Panc1 (cell line): Measurements from ENCODE around the gene ADAMTS4.

Source experiments
- POLR2AphosphoS5 ChIP-seq: IDR thresholded peaks from 2 replicates; pipeline ENCODE4 v1.6.1; 2012; ENCODE audit warnings: mild to moderate bottlenecking, low read depth, low read length, moderate library complexity
- REST ChIP-seq, 2 experiments: IDR thresholded peaks; 2 replicates each; pipeline ENCODE4 v1.6.1; 2011 to 2012; ENCODE audit warnings: low read depth in 2 of 2, control low read depth in 1 of 2, low read length in 1 of 2, mild to moderate bottlenecking in 1 of 2, moderate library complexity in 1 of 2; ENCODE audit not compliant: insufficient read depth in 1 of 2
- SIN3A ChIP-seq: IDR thresholded peaks from 2 replicates; pipeline ENCODE4 v1.6.1; 2012; ENCODE audit warnings: low read depth, mild to moderate bottlenecking, low read length, moderate library complexity, borderline replicate concordance; ENCODE audit not compliant: insufficient read depth
- TCF7L2 ChIP-seq: IDR thresholded peaks from 2 replicates; pipeline ENCODE4 v1.6.1; 2011; ENCODE audit warnings: mild to moderate bottlenecking, low read depth, low read length, inconsistent platforms
- TF ChIP-seq, protein P1 (sequence below): fragments of 450-650 bp; IDR thresholded peaks from 2 replicates; pipeline ENCODE4 v1.5.1; 2017; ENCODE audit warnings: mild to moderate bottlenecking

DNA sequence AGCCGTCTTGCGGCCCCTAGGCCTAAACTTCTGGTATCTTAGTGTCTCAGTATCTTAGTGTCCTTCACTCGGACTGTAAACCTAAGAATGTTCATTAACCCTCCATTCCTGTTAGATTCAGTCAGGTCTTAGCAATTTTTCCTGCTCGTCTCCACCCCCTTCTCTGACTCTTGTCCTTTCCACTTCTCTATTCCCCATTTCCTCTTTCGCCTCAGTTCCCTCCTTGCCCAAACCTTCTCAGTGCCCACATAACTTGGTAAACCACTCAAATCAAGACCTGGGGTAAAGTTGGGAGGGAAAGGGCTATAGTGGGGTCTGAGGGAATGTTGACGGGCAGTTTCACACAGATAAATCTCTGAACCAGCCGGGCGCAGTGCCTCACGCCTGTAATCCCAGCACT, 15.5 kb upstream of the ADAMTS4 start:
- TF ChIP-seq, protein P1, sequence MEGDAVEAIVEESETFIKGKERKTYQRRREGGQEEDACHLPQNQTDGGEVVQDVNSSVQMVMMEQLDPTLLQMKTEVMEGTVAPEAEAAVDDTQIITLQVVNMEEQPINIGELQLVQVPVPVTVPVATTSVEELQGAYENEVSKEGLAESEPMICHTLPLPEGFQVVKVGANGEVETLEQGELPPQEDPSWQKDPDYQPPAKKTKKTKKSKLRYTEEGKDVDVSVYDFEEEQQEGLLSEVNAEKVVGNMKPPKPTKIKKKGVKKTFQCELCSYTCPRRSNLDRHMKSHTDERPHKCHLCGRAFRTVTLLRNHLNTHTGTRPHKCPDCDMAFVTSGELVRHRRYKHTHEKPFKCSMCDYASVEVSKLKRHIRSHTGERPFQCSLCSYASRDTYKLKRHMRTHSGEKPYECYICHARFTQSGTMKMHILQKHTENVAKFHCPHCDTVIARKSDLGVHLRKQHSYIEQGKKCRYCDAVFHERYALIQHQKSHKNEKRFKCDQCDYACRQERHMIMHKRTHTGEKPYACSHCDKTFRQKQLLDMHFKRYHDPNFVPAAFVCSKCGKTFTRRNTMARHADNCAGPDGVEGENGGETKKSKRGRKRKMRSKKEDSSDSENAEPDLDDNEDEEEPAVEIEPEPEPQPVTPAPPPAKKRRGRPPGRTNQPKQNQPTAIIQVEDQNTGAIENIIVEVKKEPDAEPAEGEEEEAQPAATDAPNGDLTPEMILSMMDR = no peak
- TF ChIP-seq POLR2AphosphoS5 (no peak), REST (IDR thresholded peaks at IDR 0.05; ENCODE audit: insufficient read depth in 1 of 2, low read depth in 2 of 2, low read length in 1 of 2) (no peak), TCF7L2 (no peak), SIN3A (no peak)
